Measurements from ENCODE around the gene C2CD4C. TPM values are rescaled to one million over a fixed set of nuclear protein-coding genes. Genes with fewer than 3 reads are reported as not detected.

The C2CD4C gene
- total RNA-seq, 1 donor = not detected

- no peaks in the 10 kb centered on the region for H3K27me3 ChIP-seq (ENCODE audit: insufficient read depth, low read length)
- H2AFZ ChIP-seq (ENCODE audit: low read length) = no peak overlapping the region
- H3K9me3 ChIP-seq (ENCODE audit: low read depth, low read length) = no peaks in the 10 kb centered on the region
- no peak for TF ChIP-seq CTCF (IDR thresholded peaks at IDR 0.05; ENCODE audit: extremely low read depth, low read depth, low read length)
- no peak overlapping the region for H3K4me3 ChIP-seq (ENCODE audit: insufficient read depth, low read length)
- no peaks in the 10 kb centered on the region for H3K79me2 ChIP-seq (ENCODE audit: insufficient read depth, low read length)
- H3K4me1 ChIP-seq (ENCODE audit: insufficient read depth, low read length) = no peaks in the 10 kb centered on the region
- H4K20me1 ChIP-seq (ENCODE audit: insufficient read depth, low read length) = no peaks in the 10 kb centered on the region
- no peak overlapping the region for H3K4me2 ChIP-seq (ENCODE audit: insufficient read depth, low read length)
- H3K36me3 ChIP-seq (ENCODE audit: insufficient read depth, low read length) = no peaks in the 10 kb centered on the region
- DNase-seq (ENCODE audit: insufficient read length, low spot score, missing footprints) = no peak
- H3K27ac ChIP-seq (ENCODE audit: low read depth, low read length) = no peak overlapping the region
These were observed 11.0 kb upstream of the C2CD4C start for GRCh38 chr19:419721-420515.

- Histone ChIP-seq H4K20me1 (ENCODE audit: insufficient read depth, low read length) (no peaks in the 10 kb centered on the region), H3K27me3 (ENCODE audit: insufficient read depth, low read length) (no peaks in the 10 kb centered on the region), H3K27ac (ENCODE audit: low read depth, low read length) (no peak overlapping the region), H3K4me2 (ENCODE audit: insufficient read depth, low read length) (no peak overlapping the region), H2AFZ (ENCODE audit: low read length) (no peak overlapping the region), H3K79me2 (ENCODE audit: insufficient read depth, low read length) (no peaks in the 10 kb centered on the region), H3K4me3 (ENCODE audit: insufficient read depth, low read length) (no peak overlapping the region), H3K4me1 (ENCODE audit: insufficient read depth, low read length) (no peaks in the 10 kb centered on the region), H3K36me3 (ENCODE audit: insufficient read depth, low read length) (no peaks in the 10 kb centered on the region), H3K9me3 (ENCODE audit: low read depth, low read length) (no peaks in the 10 kb centered on the region)
- TF ChIP-seq CTCF (IDR thresholded peaks at IDR 0.05; ENCODE audit: extremely low read depth, low read depth, low read length) = no peak
- DNase-seq (ENCODE audit: insufficient read length, low spot score, missing footprints) = peak; percentile 81
These were observed 10.1 kb upstream of the C2CD4C start for GRCh38 chr19:418761-419671.

- Histone ChIP-seq H3K27me3 (ENCODE audit: insufficient read depth, low read length) (peaks cover 5% of the 10 kb centered on the region), H2AFZ (ENCODE audit: low read length) (no peak overlapping the region), H3K9me3 (ENCODE audit: low read depth, low read length) (no peaks in the 10 kb centered on the region), H3K27ac (ENCODE audit: low read depth, low read length) (no peak overlapping the region), H3K4me2 (ENCODE audit: insufficient read depth, low read length) (no peak overlapping the region), H3K4me3 (ENCODE audit: insufficient read depth, low read length) (no peak overlapping the region), H3K36me3 (ENCODE audit: insufficient read depth, low read length) (no peaks in the 10 kb centered on the region), H4K20me1 (ENCODE audit: insufficient read depth, low read length) (no peaks in the 10 kb centered on the region), H3K4me1 (ENCODE audit: insufficient read depth, low read length) (no peaks in the 10 kb centered on the region), H3K79me2 (ENCODE audit: insufficient read depth, low read length) (no peaks in the 10 kb centered on the region)
- no peak for TF ChIP-seq CTCF (IDR thresholded peaks at IDR 0.05; ENCODE audit: extremely low read depth, low read depth, low read length)
- peak; percentile 62 for DNase-seq (ENCODE audit: insufficient read length, low spot score, missing footprints)
These were observed 7.5 kb upstream of the C2CD4C start for GRCh38 chr19:416416-416815.

GRCh38 chr19:415292-415691 lies 6.3 kb upstream of the C2CD4C start:
- Histone ChIP-seq H3K4me1 (ENCODE audit: insufficient read depth, low read length) (no peaks in the 10 kb centered on the region), H4K20me1 (ENCODE audit: insufficient read depth, low read length) (no peaks in the 10 kb centered on the region), H3K79me2 (ENCODE audit: insufficient read depth, low read length) (no peaks in the 10 kb centered on the region), H3K27me3 (ENCODE audit: insufficient read depth, low read length) (peaks cover 9% of the 10 kb centered on the region), H3K9me3 (ENCODE audit: low read depth, low read length) (no peaks in the 10 kb centered on the region), H3K36me3 (ENCODE audit: insufficient read depth, low read length) (no peaks in the 10 kb centered on the region), H3K4me2 (ENCODE audit: insufficient read depth, low read length) (no peak overlapping the region), H3K4me3 (ENCODE audit: insufficient read depth, low read length) (no peak overlapping the region), H2AFZ (ENCODE audit: low read length) (no peak overlapping the region), H3K27ac (ENCODE audit: low read depth, low read length) (no peak overlapping the region)
- DNase-seq (ENCODE audit: insufficient read length, low spot score, missing footprints) = no peak
- TF ChIP-seq CTCF (IDR thresholded peaks at IDR 0.05; ENCODE audit: extremely low read depth, low read depth, low read length) = no peak
